ENCODE results near the gene P2RX1.

Gene P2RX1

DNA sequence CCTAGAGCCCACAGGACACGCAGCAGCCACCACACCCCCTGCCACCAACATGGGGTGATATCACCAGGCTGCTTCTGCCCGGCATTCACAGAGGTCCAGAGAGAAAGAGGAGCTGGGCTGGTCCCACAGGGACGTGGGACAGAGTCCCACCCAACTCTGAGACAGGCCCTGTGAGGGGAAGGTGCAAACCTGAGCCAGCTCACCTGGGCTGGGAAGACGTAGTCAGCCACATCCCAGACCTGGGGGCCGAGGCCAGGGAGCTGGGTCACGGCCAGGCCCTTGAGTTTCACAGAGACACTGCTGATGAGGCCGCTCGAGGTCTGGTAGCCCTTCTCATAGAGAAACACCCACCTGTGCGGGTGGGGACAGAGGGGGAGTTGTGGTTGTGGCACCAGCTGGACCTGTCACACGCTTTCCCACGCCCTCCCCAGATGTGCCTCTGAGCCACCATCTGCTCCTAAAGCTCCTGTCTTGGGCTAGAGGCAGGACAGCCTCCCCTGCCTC is 11.2 kb downstream of the P2RX1 start:
- no peak for DNase-seq (ENCODE audit: low read depth)

DNA sequence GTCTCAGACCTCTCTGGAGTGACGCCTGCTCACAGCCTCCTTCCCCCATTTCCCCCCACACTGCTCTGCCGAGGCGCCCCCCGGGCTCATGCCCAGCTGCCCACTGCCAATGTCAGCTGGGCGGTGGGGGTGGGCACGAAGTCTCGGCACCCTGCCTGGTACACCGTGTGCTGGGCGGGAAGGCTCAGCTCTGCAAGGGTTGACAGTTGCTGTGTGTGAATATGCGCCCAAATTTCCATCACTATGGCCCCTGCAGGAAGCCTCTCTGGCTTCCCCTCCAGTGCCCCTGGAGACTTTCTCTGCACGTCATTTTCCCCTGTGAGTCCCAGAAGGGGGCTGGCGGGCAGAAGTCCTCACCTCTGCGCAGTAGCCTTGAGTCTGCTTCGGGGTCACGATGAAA is 11.8 kb downstream of the P2RX1 start:
- DNase-seq (ENCODE audit: low read depth), result no peak

DNA sequence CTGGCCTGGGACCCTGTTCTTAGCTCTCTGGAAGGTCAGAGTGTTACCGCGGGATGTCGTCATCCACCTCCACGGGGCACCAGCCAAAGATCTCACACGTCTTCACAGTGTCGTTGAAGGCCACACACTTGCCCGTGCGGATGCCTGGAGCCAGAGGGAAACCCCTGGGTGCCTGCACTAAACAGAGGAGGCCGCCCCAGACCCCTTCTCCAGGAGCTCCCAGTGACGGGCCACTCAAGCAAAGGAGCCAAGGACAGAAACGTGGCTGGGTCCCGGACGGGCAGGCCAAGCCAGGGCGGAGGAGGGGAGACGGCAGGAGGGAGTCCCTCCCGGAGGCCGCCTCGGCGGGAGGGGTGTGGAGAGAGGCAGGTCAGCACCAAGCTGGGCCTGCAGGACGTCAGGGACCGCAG is 12.4 kb downstream of the P2RX1 start:
- no peak for DNase-seq (ENCODE audit: low read depth)

DNA sequence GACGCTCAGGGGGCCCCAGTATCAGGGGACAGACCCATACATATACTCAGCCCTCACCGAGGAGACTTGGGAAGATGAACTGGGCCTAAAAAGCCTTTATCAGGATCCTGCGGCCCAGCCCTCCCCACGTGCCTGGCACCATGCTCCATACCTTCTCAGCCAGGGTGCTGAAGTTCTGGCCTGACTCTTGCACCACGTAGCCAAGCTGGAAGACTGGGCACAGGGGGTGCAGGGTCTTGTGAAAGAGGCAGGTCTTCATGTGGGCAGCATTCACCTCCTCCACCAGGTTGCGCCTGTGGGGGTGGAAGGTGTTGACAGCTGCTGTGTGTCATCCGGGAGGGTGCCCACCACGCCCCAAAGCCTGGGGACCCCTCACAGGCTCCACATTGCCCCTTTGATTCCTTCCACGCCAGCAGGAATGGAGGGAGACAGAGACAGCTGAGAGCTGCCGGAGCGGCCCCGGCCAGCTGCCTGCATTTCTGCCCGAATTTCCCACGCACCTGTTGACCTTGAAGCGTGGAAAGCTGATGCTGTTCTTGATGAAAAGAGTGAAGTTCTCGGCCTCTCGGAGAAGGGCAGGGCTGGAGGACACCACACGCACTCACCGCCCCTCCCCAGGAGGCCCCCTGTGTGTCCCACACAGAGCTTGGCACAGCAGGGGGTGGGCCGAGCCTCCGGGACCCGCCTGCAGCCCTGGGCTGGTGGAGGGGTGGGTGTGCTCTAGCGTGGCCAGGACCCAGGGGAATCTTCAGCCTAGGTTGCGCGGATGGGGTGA is 13.0 kb downstream of the P2RX1 start:
- DNase-seq (ENCODE audit: low read depth), result no peak

DNA sequence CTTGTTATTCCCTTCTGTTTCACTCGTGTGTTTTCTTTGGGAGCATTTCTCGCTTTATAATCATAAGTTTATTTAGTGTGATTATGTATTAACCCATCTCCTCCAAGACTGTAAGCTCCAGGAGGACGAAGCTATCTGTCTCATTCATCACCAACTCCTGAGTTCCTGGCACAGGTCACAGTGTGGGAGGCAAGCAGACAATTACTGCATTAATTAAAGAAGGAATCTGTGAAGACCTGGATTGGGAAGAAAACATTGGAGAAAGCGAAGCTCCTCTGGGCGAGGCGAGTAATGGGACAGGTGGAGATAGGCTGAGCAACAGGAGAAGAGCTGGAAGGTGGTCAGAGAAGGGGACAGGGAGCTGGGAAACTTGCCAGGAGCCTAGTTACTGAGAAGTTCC is 15.6 kb downstream of the P2RX1 start:
- DNase-seq (ENCODE audit: low read depth), result no peak

DNA sequence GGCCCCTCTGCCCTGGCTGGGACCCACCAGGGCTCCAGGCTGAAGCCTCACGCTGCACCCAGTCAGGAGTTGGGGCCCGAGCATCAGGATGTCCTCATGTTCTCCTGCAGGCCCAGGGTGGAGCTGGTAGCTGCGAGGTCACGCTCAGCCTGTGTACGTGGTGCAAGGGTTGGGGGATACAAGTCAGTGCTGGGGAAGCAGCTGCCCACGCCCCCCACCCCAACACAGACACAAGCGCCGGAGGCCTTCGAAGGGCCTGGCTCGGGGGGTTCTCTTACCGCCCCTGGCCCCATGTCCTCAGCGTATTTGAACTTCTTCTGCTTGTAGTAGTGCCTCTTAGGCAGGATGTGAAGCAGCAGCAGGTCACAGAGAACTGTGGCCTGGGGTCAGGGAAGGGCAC is 18.5 kb downstream of the P2RX1 start:
- no peak for DNase-seq (ENCODE audit: low read depth)

DNA sequence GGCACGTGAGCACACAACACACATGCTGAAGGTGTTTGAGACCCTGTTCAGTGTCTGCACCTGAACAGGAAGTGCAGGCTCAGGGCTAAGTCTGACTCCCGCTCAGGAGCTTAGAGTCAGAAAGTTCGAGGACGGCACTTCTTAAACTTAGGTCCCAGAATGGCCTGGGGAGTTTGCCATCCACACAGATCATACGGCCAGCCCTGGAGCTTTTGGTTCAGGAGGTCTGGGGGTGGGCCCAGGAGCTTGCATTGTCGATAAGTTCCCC is 19.4 kb downstream of the P2RX1 start:
- DNase-seq (ENCODE audit: low read depth), result no peak

DNA sequence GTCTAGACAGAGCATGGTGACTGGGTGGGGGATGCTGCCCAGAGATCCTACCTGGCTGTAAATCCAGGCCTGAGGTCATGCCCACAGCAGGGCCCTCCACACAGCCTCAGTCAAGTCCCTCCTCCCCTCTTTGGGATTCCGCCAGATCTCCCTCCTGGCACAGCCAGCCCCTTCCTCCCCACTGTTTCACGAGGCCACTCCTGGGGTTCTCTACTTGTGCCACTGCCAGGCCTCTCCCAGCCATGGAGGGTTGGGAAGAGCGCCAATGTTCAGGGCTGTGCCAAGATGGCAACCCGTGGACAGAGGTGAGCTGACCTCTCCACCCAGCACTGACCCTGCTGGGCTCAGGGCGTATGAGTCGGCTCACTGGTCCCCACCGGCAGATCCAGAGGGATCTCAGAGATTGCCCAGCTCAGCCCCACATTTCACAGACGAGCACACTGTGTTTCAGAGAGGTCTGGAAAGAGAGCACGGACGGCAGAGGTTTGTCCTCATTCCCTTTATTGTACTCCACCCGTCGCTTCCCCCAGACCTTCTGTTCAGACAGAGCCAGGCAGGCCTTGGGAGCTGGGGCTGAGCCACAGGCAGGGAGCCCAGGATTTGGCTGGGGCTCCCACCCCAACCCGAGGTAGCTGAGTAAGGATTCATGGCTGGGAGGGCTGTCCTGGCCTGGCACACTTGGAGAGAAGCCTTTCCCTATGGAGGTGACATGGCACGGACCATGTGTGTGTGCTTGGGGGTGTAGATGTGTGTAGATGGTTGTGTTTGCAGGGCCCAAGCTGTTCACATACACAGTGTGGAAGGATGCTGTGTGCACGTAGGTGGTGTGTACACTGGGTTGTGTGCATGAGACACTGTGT is 19.9 kb downstream of the P2RX1 start:
- no peak for DNase-seq (ENCODE audit: low read depth)

DNA sequence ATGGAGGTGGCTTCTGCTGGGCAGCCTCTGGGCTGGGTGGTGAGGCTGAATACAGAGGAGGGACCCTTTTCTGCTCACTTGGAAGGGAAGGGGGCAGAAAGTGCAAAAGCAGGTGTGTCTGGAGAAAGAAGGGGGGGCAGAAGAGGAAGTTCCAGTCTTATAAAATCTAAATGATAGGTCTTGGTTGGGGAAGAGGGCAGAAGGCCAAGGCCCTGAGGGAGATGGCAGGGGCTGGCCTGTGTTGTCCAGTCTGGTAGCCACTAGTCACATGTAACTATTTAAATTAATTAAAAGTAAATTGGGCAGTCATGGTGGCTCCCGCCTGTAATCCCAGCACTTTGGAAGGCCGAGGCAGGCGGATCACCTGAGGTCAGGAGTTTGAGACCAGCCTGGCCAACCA is 20.9 kb downstream of the P2RX1 start:
- no peak for DNase-seq (ENCODE audit: low read depth)

DNA sequence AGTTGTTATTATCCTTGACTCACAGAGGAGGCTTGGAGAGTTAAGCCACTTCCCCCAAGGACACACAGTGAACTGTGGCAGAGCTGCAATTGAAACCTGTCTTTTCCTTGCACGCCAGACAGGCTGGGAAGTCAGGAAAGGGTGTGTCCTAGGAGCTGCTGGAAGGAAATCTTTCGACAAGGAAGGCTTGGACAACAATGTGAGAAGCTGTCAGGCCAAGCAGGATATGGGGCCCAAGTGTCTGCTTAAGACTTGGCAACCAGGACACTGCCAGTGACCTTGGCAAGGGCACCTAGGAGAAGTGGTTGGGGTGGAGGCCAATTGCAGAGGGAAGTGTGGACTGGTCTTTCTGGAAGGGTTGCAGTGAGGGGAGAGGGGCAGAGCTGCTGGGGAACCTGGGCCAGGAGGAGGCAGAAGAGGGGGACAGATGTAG is 21.3 kb downstream of the P2RX1 start:
- DNase-seq (ENCODE audit: low read depth), result no peak

DNA sequence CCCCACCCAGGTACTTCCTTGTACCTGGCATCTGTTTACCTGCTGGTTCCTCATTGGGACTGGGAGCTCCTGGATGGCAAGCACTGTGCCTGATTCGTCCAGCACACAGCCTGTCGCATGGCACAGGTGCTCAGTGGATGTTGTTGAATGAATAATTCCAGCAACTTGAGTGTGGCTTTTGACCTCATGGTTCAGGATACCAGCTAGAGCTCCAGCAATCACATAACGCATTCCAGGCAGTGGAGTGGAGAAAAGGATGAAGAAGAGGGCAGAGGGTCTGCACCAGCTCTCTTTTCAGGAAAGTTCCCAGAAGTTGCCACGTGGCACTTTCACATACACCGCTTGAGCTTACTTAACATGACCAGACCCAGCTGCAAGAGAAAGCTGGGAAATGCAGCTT is 22.1 kb downstream of the P2RX1 start:
- DNase-seq (ENCODE audit: low read depth), result no peak

DNA sequence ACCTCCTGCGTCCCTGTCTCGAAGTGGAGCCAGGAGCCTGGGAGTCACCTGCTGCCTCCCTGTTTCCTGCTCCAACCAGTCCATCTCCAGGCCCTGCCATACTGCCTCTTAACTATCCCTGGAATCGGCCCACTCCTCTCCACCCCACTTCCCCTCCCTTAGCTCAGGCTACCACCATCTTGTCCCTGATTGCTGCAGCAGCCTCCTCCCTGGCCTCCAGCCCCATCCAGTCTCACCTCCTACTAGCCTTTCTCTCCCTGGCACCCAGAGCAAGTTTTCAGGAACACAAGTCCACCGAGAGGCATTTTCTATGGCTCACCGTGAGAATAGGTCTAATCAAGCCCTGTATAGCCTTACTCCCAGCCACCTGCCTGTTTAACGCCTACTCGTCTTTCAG is 22.5 kb downstream of the P2RX1 start:
- DNase-seq (ENCODE audit: low read depth), result no peak

DNA sequence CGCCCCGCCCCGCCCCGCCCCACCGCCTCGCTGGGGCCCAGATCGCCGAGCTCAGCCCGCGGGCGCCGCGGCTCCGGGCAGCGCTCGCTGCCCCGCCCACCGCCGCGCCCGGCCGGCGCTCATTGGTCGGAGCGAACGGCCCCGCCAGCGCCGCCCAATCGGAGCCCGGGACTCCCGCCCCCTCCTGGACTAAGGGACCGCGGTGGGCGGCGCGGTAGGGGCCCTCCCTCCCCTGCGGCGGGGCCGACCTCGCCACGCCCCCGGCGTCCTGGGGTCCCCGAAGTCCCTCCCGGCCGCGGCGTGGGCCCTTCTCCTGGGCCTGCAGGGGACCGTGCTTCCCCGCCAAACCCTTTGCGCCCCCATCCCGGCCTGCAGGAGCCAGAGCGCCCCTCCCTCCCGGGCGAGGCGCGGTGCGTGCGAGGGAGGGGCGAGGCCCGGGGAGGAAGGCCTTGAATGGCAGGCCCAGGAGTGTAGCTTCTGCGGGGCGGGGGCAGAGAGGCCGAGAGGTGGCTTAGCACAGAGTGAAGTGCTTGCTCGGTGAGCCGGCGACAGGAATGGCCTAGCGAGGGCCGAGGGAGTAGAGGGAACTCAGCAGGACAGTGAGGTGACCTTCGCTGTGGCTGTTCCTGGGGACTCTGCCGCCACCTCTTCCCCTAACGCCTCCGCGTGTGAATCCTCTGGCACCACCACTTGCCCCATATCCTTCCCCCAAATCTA is 23.1 kb downstream of the P2RX1 start, which contains the start of gene CAMKK1:
Gene CAMKK1, minus strand, starts transcription at position 51 of the 717 bp plus-strand sequence. CDS start 7,366 bp downstream, outside the sequence.
- peak; percentile 85 for DNase-seq (ENCODE audit: low read depth)

DNA sequence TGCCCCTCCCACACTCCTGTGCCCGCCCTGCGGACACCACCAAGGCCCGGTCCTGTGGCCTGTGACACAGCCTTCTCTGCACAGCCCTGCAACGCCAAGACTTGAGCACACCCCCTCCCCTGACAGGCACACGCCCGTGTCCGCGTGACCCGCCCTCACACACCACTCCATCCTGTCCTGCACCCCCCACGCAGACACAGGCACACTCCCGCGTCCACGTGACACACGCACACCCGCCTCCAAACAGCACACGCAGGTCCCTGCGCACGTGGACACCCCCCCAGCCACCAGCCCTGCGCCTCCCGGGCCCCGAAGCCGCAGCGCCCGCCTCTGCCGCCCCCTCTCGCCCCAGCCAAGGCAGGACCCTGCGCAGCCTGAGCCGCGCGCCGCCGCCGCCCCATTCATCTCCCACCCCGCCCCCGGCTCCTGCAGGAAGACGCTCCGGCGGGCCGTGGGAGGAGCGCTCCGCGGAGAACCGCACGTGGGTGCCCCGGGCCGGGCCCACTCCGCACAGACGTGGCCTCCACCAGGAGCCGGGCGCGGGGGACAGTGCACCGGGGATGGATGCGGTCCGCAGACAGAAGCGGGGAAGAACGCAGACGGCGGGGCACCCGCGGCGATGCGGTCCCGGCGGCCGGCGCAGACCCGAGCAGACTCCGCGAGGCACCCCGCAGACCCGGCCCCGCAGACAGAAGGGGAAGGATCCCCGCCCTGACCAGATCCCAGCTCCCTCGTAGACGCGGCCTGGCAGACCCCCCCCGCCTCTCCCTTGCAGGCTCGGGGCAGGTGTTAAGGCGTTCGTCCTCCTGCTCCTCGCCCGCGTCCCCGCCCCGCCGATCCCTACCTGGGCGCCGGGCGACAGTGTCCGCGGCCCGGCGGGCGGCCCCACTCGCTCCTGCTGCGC is 23.9 kb downstream of the P2RX1 start:
- peak; percentile 76 for DNase-seq (ENCODE audit: low read depth)

DNA sequence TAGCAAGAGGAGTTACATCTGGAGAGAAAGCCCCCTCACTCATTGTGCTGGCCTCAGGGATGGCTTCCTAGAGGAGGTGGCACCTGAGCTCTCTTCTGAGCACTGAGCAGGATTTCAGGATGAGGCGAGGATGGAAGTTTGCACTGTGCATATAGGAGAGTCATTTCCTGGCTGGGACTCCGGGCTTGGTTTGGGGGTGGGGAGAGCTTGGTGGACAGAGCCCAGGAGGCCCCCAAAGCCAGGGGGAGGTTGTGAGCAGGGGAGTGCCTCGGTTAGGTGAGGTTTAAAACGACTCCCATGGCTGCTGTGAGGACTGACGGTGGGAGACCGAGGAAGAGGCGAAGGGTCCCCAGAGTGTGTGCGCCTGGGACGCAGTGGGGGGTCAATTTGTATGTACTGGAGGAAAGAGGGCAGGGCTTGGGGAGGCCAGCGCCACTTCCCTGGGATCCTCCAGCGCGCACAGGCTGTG is 24.6 kb downstream of the P2RX1 start:
- no peak for DNase-seq (ENCODE audit: low read depth)

DNA sequence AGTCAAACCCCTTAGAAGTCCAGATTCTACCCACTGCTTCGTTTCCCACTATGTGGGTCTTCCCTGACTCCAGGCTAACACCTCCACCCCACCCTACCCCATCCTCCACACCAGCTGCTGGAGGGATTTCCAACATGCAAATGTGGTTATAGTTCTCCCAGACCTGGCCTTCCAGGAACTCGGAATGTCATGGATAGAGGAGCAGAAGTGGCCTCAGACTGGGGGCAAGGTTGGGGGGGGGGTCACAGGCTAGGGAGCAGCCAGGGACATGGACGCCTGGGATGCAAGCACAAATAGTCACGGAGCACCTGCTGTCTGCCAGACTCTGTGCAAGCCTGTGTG is 25.4 kb downstream of the P2RX1 start:
- DNase-seq (ENCODE audit: low read depth), result no peak

DNA sequence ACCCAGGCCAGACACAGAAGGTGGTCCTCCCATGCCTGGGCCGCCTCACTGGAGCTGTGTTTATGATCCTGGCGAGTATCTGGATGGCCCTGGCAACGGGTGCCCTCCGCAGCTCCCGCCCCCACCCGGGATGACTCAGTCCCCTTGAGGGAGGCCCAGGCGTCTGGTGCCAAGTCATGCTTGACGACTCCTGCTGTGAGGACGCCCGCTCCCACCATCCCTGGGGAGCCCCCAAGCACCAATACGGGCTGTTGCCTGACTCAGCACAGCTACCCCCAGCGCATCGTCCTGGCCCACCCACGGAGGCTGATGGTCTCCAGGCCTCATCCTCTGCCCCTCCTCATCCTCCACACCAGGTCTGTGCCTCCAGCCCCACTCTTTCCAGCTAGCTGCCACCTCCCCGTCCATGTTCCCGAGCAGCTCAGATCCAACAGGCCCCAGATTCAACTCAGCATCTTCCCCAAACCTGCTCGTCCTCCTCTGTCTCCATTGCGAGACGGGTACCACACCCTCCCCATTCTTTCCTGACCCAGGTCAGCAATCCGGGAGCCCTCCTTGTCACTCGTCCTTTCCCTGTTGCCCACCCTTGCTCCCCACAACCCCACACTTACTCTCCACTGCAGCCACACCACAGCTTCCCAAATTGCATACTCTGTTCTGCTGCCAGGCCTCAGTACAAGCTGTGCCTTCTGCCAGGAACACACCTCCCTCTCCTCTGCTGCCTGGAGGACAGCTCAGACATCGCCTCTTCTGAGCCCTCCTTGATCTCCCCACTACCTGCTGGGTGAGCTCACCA is 26.0 kb downstream of the P2RX1 start:
- no peak for DNase-seq (ENCODE audit: low read depth)

DNA sequence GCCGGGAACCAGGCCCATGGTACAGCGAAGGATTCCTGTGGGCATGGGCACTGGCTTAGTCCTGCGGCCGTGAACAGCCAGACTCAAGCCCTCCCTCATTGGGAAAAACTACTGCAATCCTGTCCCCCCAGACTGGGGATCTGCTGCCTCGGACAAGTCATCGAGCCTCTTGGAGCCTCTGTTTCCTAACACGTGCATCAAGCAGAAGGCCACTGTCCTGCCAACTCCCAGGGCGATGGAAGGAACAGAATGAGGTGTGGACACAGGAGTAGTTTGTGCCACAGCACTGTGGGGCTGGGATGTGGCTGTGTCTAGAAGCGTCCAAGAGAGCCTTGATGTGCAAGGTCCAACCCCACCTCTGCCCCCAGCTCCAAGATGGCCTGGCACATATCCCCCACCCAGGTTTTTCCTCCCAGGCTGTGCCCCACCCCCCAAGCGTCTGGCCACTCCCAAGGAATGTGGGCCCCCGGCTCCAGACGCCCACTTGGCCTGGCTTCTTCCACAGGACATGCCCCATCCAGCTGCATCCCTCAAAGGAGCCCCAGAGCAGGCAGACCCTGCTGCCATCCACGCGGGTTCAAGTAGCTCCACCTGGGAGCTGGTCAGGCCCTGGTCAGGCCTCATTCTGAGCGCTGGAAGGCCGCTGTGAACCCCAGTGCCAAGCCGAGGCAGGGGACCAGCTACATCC is 26.8 kb downstream of the P2RX1 start:
- no peak for DNase-seq (ENCODE audit: low read depth)

DNA sequence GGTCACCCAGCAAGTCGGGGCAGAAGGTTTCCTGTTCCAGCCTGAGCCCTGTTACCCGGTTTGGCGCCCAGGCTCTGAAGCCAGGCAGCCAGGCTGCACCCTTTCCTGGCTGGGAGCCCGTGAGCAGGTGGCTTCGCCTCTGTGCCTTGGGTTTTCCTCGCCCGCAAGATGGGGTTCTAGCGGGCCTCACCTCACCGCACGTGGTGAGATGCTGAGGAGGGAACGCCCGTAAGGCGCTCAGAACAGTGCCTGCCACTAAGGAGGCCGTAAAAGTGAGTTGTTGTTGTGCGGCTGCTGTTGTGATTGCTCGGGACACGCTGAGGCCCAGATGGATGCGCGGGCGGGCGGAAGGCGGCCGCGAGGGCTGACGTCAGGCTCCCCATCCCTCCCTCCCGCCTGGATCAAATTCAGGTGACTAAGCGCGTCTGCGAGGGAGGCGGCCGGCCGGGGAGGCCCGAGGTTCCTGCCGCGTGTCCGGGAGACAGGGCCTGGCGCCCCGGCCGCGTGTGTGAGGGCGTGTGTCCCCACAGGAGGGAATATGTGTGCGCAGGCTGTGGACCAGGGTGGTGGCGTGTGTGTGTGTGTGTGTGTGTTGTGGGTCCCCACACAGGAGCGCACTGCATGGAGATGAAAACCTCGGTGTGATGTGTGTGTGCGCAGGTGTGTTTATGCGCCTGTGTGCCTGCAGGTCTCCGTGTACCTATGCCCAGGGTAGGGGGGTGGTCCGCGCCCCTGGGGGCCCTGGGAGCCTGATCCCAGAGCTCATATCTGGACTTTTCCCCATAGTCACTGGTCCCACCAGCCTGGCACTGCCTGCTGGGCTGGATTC is 27.7 kb downstream of the P2RX1 start:
- DNase-seq (ENCODE audit: low read depth), result no peak

Data from activated T-helper 1 cell treated with Interleukin-2 at 50 U/mL for 16 hours (primary cell).